GM12872 (cell line): ENCODE data around the gene CPB1.

Source experiments
- TF ChIP-seq, protein P1 (sequence below): IDR thresholded peaks from 3 replicates; pipeline ENCODE4 v1.5.1; 2011; ENCODE audit warnings: low read depth, mild to moderate bottlenecking, low read length, moderate library complexity; ENCODE audit not compliant: insufficient read depth

Gene CPB1

DNA sequence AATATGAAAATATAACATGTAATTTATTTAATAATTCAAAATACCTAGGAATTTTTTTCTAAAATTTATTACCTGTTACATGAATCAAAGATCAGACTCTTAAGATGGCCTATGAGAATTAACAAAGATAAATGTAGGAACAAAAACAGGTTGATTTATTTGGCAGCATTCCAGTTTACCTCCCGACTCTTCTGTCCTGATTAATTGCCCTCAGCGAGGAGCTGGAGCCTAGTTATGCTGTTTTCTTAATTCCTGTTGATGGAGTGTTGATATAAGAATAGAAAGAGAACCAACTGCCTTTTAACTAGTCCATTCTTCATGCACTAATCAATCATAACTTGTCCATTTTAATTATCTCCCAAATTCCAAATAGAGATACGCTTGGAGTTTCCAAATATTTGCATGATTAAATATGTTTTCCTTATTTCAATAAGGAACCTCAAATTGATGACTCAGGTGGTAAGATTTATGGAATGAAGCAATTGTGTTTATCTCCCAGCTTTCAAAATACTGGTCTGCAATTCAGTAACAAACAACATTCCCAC lies 10.6 kb upstream of the CPB1 start:
- TF ChIP-seq, protein P1, sequence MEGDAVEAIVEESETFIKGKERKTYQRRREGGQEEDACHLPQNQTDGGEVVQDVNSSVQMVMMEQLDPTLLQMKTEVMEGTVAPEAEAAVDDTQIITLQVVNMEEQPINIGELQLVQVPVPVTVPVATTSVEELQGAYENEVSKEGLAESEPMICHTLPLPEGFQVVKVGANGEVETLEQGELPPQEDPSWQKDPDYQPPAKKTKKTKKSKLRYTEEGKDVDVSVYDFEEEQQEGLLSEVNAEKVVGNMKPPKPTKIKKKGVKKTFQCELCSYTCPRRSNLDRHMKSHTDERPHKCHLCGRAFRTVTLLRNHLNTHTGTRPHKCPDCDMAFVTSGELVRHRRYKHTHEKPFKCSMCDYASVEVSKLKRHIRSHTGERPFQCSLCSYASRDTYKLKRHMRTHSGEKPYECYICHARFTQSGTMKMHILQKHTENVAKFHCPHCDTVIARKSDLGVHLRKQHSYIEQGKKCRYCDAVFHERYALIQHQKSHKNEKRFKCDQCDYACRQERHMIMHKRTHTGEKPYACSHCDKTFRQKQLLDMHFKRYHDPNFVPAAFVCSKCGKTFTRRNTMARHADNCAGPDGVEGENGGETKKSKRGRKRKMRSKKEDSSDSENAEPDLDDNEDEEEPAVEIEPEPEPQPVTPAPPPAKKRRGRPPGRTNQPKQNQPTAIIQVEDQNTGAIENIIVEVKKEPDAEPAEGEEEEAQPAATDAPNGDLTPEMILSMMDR, result no peak

DNA sequence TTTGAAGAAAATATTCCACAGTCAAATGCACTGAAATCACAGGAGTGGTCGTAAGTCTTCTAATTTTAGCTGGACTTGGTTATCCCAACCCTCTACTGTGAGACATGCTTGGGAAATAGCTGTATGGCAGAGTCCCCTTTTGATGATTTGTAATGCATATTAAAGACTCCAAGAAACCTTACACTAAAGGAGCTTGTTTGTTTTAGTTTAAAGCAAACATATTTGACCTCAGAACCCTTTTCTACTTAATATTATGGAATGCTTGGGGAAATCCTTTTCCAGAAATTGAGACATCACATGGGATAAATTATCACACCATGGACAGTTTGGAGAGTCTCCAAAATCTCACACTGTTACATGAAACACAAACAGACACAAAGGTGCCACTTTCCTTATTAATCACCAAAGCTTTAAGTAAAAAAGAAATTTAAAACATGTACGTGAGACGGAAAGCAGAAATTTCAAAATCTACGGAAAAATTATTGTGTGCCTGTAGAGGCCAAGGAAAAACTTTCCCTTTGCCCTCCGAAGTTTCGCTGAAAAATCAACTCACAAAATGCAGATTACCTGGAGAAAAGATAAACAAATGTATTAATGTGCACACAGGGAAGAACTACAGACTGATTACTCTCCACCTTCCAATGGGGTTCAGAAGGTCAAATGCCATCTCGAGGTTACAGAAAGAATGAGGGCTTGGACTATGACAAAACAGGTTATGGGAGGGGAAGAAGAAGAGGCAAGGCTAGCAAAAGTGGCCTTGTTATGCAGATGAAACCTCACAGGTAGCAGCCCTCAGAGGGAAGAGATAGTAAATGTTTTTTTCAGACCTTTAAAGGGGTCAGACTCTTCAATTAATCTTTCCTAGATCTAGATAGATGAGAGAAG lies 7.0 kb upstream of the CPB1 start:
- TF ChIP-seq, protein P1, result no peak

DNA sequence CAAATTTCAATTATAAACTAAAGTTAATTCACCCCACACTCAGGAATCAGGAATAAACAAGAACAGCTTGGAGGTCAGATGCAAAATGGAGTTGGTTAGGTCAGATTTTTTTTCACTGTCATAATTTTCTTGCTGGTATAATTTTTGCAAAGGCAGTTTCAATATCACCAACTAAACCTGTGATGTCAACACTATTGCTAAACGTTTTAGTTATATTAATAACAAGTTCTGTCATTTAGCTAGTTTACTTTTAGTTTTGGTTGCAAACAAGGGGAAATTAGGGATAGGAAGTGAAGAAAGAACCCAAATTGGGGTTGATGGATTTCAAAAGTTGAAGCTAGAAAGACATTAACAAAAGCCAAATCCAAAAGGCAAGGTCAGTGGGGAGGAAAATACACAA lies 4.6 kb upstream of the CPB1 start:
- TF ChIP-seq, protein P1, result no peak

DNA sequence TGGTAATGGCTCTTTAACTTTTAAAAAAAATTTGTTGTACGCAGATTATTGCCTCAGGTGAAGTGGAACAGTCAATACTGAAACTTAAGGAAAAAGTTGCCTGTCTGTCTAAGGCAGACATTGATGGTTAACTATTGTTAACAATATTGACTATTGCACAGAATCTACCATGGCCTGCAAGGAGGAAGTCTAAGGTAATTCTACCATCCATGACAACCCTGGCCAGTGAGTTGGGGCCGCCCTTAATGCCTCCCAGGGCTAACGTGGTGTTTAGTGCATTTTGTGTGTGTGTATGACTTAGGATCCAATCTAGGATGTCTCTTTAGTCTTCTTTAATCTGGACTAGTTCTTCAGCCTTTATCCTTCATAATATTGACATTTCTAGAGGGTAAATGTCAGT lies 2.1 kb upstream of the CPB1 start:
- TF ChIP-seq, protein P1, result no peak

DNA sequence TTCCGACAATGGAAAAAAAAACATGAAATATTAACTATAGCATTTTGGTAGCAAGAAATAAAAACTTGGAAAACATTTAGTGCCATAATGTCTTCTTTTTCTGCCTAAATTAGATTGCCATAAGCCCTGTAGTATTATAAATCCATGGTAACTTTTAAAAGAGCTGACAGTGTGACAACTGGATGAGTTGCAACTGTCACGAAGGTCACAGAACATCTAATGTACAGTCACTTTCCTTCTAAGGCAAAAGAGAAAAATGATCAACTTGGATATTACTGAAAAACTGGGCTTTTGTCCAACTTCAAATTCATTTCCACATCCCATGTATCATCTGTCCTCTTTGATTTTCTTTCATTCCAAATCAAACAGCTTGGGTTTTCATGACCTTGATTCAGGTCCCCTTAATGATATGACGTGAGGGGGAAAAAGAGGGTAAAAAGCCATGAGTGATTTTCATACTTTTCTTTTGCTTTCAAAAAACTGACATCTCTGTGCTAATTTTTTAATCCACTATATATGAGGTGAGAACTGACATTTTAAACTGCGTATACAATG lies 602 bp downstream of the CPB1 start:
- TF ChIP-seq, protein P1, result no peak

DNA sequence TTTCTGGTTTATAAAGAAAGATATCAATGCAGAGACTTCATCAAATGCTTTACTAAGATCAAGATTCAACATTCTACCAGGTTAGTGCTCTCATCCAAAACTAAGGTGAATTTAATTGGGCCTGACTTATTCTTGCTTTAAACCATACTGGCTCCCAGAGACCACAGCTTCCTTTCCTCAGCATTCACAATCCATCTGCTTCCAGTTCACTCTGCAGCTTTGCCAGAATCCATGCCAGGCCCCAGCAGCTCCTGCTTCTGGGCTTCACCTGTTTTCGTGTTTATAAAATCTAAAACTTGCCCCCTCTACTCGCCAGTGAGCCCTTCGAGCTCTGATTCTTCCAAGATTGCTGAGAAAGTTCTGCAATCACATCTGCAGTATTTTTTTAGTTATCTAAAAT lies 2.3 kb downstream of the CPB1 start:
- TF ChIP-seq, protein P1, result no peak

DNA sequence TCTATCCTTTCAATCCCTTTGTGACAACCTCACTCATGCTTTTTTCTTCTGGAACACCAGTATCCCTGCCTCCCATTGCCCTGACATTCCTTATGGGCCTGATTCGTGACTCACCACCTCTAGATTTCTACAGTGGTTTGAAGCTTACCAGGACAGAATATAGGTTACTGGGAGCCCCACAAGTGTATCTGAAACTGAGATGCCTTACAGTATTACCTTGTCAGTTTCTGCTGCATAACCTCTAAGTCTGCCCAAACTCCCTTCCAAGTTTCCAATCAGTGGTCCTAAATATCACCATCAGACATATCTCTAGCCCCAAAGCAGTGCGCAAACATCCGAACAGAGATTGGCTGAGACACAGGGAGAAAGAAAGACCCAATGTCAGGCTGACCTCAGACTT lies 5.6 kb downstream of the CPB1 start:
- TF ChIP-seq, protein P1, result no peak
